HG02763 (cell line): Measurements from ENCODE around the gene ARPIN.
"Not testable (repeated sequence)": the region's sequence is repeated elsewhere in the genome, so short reads cannot be mapped to it uniquely, and the experiment has no call there.

Experiments
- ATAC-seq: cut with Tn5 transposase; IDR thresholded peaks from one replicate; pipeline ENCODE4 v1.9.1; 2021; ENCODE audit warnings: mild to moderate bottlenecking, moderate library complexity; ENCODE audit not compliant: unreplicated experiment

ARPIN gene

DNA sequence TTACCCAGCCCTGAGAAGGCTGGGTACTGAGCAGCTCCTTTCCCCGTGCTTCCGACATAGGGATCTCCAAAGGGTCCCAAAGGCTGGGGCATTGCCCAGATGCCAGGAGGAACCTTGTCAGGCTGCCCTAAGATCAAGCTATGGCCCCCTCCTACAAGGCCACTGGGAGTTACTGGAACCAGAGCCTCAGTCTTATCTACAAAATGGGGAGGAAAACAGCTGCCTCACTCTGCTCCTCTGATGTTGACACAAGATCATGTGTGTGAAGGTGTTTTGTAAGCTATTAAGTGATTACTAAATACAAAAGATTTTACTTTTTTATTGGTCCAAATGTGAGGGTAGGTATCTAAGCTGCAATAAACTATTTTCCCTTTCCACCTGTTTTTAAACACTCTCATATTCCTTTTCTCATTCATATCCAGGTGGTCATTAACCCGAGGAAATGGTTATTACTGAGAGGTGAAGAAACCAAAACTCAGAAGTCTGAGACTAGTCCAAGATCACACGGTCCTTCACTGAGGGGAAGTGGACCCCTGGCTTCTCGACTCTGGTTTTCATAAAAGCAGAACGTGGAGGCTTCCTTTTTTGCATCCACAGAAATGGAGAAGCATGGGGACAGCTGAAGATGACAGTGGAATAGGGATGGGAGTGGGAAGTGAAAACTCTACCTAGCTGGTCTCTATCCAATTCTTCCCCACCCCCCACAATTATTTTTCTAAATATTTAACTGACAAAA is 1.7 kb downstream of the ARPIN start:
- no peak for ATAC-seq

DNA sequence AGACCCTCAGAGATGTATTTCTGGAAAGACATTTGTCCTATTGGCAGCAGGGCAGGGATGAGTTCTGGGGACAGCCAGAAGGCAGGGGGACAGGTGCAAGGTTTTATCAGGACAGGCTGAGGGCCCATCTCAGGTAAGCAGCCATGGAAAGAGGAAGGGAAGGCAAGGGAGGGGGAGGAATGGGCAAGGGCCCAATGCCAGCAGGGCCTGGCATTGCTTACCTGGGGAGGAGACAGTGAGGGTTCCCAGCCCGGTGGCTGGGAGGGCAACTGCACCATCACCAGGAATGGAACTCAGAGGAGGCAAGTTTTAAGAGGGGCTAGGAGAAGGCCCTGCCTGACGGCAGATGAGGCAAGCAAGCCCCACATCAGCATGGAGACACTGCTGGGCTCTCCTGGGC is 3.1 kb downstream of the ARPIN start:
- no peak for ATAC-seq

DNA sequence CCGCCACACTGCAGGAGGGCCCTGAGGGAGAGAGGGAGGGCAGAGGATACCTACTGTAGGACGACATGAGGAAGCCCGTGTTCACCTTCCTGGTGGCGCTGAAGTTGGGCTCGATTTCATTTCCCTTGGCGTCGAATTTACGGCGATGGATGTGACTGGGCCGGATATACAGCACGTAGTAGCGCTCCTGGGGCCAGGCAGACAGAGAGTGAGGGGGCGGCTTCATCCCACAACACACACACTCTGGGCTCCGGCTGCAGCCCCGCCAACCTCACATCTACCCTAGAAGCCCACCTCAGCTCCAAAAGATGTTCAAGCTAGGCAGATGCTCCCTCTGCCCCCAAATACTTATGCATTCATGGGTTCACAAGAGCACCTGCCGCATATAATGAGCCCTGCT is 4.5 kb downstream of the ARPIN start:
- no peak for ATAC-seq

DNA sequence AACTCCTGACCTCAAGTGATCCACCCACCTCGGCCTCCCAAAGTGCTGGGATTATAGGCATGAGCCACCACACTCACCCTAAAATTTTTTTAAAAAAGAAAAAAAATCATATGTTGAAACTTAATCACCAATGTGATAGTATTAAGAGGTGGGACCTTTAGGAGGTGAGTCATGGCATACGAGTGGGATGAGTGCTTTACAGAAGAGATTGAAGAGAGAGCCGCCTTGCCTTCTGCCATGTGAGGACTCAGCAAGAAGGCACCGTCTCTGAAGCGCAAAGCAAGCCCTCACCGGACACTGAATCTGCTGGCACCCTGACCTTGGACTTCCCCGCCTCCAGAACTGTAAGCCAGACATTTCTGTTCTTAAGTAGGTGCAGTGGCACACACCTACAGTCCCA is 5.5 kb downstream of the ARPIN start:
- no peak for ATAC-seq

DNA sequence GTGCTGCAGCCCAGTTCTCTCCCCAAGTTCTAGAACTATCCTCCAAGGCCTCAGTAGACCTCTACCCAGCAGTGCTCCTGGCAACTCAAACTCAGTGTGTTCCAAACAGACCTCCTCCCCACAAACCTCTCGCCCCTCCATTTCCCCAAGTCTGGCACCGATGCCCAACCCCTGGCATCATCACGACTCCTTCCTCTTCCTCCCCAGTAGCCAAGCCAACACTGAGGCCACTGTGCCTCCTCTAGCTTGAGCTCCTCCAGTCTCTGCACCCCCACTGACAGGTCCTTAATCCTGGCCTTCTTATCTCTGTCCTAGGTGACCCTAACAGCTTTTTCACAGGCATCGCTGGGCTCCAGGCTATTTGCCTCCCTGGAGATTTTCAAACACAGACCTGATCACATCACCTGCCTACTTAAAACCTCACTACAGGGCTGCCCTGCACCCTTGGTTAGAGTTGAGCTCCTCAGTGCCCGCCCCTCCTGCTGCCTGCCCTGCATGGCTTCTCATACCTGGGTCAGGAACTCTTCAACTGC is 6.8 kb downstream of the ARPIN start:
- no peak for ATAC-seq

DNA sequence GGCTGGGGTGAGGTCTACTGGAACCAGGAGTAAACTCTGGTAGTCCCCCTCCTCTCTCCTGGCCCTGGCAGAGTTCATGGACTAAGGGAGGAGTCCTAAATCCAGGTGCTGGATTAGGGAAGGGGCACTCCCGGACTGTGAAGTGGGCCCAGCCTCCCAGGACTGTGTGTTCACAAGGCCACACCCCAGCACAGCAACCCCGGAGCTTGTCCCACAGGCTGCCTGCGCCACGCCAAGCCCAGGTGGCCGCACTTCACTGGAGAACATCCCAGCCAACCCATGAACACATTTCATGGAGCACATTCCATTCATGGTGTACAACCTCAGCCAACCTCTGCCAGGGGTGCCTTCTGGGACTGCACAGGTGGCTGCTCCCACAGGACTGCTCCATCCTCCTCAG is 8.2 kb downstream of the ARPIN start:
- no peak for ATAC-seq

DNA sequence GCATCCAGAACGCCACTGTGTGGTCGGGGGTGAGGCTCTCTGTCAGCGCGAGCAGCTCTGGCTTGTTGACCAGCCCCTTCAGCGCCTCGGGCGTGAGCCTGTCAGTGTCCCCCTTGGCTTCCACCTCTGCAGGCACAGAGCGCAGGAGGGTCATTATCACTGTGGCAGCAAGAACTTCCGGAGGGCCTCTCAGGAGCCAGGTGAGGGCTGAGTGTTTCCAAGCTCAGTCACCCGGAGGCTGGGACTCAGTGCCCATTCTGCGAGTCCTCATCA is 9.0 kb downstream of the ARPIN start:
- no peak for ATAC-seq

DNA sequence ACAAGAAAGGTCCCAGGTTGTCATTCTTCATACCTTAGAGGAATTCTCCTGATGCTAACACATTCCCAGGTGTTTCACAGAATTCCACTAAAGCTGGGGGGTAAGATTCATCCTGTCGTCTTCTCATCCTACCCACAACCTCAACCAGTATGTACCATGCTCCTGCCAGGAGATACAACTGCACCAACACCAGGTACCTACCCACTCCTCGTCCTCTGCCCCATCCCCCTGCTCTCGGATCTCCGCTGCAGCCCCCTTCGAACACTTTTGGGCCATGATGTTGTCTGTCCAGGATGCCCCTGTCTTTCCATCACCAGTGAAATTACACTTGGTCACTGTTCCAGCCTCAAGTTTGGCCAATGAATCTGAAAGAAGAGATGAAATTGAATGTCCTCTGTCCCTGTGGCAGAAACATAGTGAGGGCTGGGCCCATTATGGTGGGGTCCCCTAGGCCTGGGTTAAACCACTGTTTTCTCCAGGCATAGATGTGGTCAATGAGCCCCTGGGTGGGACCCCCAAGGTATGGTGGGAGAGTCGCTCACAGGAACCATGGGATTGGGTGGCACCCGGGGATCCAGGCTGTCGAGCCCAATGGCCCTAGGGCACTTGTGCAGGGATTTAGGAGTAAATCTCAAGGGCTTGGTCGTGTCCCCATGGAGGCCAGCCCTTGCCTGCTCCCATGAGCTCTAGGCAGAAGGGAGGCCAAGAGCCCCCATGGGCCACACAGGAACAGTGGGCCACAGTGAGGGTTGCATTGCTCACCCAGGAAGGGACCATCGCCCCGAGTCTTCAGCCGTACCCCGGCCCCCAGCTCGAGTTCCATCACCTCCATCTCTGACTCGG is 9.5 kb downstream of the ARPIN start:
- no peak for ATAC-seq

DNA sequence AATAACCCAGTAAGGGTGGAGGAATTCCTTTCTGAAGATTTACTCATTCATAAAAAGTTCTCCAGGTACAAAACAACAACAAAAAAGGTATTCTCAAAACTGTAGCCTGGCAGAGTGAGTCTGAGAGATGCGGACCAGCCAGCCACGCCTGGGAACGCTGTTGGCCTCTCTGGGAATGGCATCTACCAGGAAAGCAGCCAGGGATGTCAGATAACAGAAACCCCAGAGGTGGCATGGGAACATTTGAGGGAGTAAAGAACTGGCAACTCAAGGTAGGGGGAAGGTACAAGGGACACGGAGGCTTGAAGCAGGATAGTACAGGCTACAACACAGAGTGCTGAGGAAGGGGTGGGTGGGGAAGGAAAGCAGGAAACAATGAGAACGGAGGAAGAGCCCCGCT is 11.9 kb downstream of the ARPIN start:
- ATAC-seq = no peak

DNA sequence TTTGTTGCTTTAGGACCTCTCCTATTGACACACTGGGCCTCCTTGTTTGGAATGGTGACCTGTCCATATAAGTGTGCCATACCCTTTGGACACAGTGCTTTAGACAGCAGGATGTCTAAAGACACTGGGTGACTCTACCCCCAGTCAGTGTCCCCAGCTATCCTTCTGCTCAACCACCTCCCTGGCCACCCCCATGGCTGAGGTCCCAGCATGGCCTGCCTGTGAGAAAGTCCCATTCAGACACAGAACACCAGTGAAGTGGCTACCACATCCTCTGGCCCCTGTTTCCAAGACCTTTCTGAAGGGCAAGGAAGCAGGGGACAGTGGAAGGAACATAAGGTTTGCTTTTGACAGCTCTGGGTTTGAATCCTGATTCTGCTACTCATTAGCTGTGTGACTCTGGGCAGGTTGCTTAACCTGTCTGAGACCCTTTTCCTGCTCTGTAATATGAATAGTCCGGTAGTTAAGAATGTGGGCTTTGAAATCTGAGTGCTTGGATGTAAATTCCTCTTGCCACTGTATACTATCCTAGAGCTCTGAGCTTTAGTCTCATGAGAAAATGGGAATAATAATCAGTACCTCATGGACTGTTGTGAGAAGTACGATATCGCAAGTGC is 12.7 kb downstream of the ARPIN start:
- no peak for ATAC-seq

DNA sequence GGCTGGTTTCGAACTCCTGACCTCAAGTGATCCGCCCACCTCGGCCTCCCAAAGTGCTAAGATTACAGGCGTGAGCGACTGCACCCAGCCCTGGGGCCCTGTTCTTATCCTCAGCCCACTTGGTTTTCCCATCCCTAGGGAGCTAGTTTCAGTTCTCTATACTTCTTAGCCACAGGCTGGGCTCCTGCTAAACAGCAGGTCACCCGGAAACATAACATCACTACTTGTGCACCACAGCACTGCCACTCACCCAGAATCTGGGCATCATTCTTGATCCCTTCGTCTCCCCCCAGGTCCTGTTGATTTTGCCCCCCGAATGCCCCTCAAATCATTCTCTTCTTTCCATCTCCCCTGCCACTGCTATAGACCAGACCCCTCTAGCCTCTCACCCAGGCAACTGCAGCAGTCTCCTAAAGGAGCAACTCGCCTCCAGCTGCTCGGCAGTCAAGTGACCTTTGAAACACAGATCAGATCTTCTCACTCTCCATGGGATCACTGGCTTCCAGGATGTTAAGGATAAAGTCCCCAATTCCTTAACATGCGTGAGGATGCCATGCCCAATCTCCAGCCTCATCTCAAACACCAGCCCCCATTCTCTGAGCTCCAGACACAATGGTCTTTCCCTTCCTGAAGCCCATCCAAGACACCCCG is 13.3 kb downstream of the ARPIN start:
- no peak for ATAC-seq

DNA sequence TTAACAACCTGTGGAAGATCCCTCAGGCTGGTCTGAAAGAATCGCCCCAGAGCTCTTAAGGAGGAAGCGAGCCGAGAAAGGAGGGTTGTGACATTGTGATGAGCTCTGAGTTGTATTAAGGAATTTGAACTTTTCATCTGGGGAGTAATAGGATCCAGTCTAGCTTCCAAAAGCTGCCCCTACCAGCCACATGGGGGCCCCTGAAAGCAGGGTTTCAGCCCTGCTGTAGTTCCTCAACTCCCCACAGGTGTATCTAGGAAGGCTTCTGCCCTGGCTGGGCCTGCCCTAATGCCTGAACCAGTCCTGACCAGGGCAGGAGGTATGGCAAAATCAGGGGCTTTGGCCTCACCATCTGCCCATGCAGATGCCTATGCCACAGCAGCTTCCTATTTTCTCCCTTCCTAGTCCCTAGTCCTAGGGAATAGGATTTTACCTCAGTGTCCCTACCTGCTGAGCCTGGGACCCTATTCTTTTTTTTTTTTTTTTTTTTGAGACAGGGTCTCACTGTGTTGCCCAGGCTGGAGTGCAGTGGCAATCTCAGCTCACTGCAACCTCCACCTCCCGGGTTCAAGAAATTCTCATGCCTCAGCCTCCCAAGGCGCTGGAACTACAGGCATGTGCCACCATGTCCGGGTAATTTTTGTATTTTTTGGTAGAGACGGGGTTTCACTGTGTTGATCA is 14.0 kb downstream of the ARPIN start:
- peak; percentile 46 for ATAC-seq

DNA sequence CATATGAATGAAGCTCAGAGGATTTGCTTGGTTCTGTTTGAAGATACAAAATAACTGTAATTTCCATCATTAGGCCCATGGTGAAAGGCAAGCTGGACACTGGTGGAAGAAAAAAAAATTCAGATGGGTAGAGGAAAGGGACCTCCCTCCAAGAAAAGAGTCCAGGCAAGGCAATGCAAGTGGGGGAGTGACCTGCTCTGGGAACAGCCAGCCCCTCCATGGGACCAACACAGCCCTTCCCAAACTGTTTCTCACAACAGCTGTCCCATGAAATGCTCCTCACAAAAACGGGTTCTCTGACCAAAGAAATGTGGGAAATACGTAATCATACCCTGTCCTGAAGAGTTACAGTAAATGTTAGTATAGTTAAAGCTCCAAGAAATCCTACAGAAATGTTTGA is 14.6 kb downstream of the ARPIN start:
- ATAC-seq = no peak

DNA sequence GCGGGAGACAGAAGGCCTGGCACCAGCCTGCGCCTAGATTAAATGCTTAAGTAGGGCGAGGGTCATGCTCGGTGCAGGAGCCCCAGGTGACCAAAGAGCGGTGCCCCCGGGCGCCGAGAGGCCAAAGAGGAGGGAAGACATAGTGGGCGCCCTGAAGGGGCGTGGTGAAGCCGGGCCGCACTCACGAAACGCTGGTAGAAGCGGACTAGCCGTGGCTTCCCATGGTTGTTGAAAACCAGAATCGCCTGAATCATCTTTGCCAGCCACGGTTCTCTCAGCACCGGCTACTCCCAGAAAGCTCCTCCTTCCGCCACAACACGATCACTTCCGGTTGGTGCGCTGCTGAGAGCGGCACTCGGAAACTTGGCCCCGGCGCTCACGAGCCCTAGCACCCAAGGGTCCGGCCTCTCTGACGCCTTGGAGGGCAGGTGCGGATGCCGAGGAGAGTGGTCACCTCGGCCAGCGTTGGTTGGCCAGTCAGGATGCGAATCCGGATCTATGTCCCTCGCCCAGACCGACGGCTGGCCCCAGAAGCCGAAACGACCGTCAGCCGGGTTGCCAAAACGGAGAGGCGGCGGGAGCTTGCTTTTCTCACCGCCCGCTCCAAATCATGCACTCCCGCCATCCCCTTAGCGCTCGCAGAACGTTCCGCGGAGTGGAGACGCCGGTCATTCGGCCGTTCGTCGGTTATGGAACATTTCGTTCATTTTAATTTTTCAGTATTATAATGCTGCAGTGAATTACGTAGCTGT is 18.9 kb downstream of the ARPIN start, which contains the start of gene AP3S2:
Gene AP3S2, minus strand, starts transcription at position 299 of the 752 bp plus-strand sequence. Its CDS starts 45 bp downstream, at position 254.
- peak; percentile 89 for ATAC-seq

DNA sequence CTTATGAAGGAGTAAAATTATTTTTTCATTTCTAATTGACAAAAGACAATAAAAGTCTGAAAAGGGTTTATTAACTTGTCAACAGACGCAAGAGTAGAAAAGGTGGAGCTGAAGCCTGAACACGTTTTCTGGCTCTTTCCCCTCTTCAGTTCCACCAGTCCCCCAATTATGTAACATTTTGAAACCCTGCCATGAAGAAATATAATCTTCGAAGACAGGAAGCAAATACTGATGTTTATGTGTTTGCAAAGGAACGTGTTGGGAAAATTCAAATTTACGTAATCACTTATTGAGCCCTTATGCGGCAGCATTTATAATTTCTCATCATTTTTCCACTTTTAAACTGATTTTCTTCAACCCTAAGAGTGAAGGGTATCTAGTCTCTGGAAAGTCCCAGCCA is 19.7 kb downstream of the ARPIN start:
- ATAC-seq = no peak

DNA sequence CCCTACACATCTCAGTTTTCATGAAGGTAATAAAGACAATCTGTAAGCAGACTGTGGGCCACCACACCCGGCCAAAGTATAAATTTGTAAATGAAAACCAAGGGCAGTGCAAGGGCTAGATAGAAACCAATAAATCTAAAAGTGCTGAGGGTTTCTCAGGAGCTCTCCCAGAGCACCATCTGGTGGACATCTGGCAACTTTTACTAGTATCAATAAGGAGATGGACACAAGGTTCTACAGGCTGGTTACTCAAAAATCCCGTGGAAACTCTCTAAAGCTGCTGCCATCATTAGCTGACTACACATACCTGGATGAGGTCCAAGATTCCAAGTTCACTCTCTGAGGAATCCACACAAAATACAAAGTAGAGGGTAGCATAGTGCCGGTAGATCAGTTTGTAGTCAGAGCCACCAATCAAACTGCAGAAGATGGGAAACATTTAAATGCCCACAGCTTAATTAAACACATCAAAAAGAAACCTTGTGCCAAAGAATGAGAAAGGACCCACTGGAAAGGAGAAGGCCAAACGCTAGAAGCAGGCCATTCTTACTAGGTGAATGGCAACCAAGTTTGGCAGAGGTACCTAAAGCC is 24.4 kb downstream of the ARPIN start:
- no peak for ATAC-seq

DNA sequence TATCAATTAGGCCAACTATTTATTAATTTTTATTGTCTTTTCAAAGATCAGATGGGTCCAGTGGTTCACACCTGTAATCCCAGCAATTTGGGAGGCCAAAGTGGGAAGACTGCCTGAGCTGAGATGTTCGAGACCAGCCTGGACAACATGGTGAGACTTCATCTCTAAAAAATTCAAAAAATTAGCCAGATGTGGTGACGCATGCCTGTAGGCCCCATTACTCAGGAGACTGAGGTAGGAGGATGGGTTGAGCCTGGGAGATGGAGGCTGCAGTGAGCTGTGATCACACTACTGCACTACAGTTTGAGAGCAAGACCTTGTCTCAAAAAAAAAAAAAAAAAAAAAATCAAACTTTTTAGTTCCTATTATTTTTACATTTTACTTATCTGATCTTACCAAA is 27.1 kb downstream of the ARPIN start:
- no peak for ATAC-seq

DNA sequence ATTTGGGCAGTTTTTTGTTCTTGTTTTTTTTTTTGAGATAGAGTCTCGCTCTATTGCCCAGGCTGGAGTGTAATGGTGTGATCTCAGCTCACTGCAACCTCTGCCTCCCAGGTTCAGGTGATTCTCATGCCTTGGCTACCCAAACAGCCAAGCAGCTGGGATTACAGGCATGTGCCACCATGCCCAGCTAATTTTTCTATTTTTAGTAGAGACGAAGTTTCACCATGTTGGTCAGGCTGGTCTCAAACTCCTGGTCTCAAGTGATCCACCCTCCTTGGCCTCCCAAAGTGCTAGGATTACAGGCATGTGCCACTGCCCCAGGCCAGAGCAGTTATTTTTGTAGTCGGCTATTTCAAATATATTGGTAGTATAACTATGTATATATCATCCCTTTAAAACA is 27.6 kb downstream of the ARPIN start:
- ATAC-seq = not testable (repeated sequence)

DNA sequence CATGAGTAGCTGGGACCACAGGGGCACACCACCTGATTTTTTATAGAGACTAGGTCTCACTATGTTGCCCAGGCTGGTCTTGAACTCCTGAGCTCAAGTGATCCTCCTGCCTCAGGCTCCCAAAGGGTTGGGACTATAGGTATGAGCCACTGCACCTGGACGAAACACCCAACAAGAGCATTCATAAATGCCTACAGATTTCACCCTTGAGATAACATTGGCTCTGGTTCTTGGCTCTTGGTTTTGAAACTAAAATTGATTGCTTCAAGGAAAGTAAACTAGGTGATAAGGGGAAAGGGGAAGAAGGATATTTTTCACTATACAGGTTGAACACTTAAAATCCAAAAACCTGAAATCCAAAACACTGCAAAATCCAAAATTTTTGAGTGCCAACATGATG is 29.2 kb downstream of the ARPIN start:
- no peak for ATAC-seq

DNA sequence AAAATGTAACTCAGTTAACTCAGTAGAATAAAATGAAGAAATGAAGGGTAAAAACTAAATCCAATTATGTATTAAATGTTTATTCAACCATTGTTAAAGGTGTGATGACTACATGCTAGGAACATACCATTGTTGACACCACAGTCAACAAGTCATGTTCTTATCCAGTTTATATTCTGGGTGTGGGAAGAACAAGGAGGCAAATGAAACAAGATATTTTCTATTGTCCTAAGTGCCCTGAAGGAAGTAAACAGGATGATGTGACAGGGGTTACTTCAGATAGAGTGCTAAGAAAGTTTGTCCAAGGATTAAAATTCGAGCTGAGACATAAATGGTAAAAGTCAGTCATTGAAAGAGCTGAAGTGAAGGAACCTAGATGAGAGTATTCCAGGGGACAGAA is 32.0 kb downstream of the ARPIN start:
- ATAC-seq = no peak
